HG02759 (cell line): ENCODE measurements around the gene CCDC150.
A peak's percentile ranks its signal among the peaks of the same experiment; 100 is the strongest.
"Not testable (repeated sequence)": the region's sequence is repeated elsewhere in the genome, so short reads cannot be mapped to it uniquely, and the experiment has no call there.

Experiments used
- ATAC-seq: cut with Tn5 transposase; IDR thresholded peaks from one replicate; pipeline ENCODE4 v1.9.1; 2021; ENCODE audit warnings: mild to moderate bottlenecking, moderate library complexity; ENCODE audit not compliant: unreplicated experiment

CCDC150 gene

DNA sequence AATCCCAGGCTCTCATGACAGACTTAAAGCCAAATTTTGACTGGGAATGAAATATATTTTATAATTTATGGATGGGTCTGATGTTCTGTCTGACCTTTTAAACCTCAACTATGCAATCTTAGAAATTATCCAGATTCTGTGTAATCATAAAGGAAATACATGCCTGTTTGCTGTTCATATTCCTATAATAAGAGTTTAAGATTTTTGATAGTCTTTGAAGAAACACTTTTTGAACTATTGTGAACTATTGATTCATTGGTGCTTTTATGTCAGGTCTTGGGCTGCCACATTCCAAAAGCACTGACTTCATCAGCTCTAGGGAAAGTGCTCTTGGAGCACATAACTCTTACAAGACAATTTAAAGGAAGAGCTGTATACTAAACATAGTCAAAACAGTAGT lies 64.2 kb downstream of the CCDC150 start:
- ATAC-seq: no peak

- ATAC-seq: not testable (repeated sequence)
These were observed 70.5 kb downstream of the CCDC150 start for GRCh38 chr2:196710056-196710455.

- ATAC-seq: no peak
These were observed 72.1 kb downstream of the CCDC150 start for GRCh38 chr2:196711625-196712024.

- no peak for ATAC-seq
These were observed 73.4 kb downstream of the CCDC150 start for GRCh38 chr2:196712867-196713266.

DNA sequence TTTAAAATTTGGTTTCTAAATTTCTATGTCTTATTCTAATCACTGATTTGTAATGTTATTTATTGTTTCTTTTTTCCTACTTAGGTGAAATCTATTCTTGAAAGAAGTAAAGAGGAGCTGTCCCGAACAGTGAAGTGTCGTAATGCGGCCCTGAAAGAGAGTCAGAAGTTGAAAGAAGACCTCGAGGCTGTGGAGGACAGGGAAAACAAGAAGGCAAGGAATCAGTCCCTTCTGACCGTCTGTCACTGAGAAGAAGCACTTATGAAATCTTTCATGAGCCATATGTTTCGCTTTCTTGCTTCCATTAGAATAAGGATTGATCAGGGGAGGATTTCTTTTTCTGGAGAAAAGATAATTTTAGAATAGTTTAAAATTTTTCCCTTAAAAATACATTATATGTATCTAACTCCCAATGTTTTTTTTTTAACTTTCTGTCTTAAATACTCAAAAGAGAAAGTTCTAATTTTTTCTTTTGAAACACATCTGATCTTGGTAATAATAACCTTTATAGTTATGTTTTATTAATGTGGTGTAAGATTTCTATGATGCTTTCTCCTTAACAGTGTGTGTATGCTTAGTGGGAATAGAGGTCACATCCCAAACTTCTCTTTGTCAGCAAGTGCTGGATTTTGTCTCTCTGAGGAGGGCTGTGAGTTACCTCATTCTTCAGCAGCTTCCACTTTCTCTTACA lies 79.0 kb downstream of the CCDC150 start:
- ATAC-seq: no peak

DNA sequence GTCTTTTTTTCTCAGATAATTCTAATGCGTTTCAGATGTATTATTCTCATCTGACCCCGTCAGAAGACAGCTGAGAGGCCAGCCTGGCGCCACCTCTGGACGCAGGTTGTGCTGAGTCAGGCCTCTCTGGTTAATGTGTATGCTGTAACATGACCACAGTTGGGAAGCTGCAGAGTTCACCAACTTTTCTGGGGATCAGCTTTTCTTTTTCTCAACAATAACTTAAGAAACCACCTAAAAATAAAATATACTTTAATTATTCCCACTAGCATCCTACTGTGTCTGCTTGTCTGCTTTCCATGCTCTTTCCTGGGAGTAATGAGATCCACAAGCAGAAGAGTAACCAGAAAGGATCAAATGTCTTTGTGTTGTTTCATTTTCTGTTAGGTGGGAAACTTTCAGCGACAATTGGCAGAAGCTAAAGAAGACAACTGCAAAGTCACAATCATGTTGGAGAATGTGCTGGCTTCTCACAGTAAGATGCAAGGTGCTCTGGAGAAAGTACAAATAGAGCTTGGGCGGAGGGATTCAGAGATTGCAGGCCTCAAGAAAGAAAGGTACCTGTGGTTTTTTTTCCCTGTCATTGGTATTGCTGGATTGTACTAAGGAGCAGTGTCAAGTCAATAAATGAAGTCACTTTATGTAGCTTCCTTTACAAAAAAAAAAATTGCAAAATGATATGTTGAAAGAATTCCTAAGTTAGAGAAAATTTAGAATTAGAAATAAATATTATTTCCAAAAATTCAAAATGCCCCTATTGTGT lies 79.8 kb downstream of the CCDC150 start:
- ATAC-seq: peak; percentile 80

- ATAC-seq: no peak
These were observed 84.1 kb downstream of the CCDC150 start for GRCh38 chr2:196723571-196723970.

- no peak for ATAC-seq
These were observed 85.7 kb downstream of the CCDC150 start for GRCh38 chr2:196725218-196725617.

- ATAC-seq: no peak
These were observed 86.4 kb downstream of the CCDC150 start for GRCh38 chr2:196725882-196726281.

GRCh38 chr2:196729418-196729817 lies 89.9 kb downstream of the CCDC150 start:
- ATAC-seq: no peak

- ATAC-seq: not testable (repeated sequence)
These were observed 97.1 kb downstream of the CCDC150 start for GRCh38 chr2:196736646-196737045.

DNA sequence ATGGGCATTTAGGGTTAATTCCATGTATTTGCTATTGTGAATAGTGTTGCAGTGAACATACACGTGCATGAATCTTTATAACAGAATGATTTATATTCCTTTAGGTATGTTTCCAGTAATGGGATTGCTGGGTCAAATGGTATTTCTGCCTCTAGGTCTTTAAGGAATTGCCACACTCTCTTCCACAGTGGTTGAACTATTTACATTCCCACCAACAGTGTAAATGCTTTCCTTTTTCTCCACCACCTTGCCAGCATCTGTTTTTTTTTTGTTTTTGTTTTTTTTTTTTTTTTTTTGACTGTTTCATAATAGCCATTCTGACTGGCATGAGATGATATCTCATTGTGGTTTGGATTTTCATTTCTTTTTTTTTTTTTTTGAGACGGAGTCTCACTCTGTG lies 97.5 kb downstream of the CCDC150 start:
- no peak for ATAC-seq

DNA sequence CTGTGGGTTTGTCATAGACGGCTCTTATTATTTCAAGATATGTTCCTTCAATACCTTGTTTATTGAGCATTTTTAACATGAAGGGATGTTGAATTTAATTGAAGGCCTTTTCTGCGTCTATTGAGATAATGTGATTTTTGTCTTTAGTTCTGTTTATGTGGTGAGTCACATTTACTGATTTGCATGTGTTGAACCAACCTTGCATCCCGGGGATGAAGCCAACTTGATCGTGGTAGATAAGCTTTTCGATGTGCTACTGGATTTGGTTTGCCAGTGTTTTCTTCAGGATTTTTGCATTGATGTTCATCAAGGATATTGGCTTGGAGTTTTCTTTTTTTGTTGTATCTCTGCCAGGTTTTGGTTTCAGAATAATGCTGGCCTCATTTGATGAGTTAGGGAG lies 99.5 kb downstream of the CCDC150 start:
- no peak for ATAC-seq

DNA sequence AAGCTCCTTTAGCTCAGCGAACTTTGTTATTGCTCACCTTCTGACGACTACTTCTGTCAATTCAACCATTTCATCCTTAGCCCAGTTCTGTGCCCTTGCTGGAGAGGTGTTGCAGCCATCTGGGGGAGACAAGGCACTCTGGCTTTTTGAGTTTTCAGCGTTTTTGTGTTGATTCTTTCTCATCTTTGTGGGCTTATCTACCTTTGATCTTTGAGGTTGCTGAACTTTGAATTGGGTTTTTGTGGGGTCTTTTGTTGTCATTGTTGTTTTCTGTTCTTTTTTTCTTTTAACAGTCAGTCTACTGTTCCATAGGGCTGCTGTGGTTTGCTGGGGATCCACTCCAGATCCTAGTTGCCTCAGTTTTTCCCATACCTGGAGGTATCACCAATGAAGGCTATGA lies 102.7 kb downstream of the CCDC150 start:
- ATAC-seq: no peak

DNA sequence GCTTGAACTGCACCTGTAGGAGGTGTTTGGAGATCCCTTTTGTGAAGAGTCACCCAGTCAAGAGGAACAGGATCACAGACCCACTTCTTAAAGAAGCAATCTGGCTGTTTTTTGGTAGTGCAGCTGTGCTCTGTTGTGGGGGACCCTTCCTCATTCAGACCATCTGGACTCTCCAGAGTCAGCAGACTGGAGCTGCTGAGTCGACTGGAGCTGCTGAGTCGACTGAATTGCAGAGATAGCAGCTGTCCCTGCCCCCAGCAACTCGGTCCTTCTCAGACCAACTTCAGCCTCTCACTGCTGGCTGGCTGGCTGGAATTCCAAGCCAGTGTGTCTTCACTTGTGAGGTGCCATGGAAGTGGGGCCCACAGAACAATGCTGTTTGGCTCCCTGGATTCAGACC lies 103.2 kb downstream of the CCDC150 start:
- ATAC-seq: no peak

DNA sequence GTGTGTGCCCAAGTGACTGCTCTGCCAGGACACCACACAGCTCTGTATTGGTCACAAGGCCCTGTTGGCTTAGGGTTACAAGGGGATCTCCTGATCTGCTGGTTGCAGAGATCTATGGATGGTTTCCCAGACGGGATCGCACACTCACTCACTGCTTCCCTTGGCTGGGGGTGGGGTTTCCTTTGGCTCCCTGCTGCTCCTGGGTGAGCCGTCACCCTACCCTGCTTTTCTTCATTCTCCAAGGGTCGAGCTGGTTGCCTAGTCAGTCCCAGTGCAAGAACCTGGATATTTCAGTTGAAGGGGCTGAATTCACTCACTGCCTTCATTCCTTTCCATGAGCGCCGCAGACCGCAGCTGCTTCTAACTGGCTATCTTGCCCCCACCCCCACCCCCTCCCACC lies 103.7 kb downstream of the CCDC150 start:
- ATAC-seq: no peak

DNA sequence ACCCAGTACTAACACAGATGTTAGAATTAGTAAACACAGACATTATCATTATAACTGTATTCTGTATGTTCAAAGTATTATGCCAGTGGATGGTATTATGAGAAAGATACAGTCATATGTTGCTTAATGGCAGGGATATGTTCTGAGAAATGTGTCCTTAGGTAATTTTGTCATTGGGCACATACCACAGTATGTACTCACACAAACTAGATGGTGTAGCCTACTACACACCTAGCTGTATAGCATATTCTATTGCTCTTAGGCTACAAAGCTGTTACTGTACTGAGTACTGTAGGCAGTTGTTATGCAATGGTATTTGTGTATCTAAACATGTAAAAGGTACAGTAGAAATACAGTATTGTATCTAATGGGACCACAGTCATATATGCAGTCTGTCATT lies 106.2 kb downstream of the CCDC150 start:
- ATAC-seq: no peak

DNA sequence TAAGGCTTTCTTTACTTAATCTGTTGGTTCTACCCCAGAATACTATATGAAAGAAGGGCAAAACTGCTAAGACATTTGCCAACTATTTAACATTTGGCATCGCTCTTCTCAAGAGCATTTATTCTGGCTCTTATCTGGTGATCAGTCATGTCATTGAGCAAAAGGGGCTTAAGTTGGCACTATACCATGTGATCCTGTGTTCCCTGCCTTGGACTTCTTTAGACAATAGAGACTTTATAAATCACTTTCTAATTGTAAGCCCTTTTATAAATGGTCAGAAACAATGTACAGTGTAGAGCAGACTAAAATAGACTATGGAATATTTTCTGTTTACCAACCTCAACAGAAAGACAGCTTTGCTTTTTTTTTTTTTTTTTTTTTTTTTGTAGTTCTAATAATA lies 107.9 kb downstream of the CCDC150 start:
- ATAC-seq: no peak

GRCh38 chr2:196748123-196748522 lies 108.6 kb downstream of the CCDC150 start:
- no peak for ATAC-seq

DNA sequence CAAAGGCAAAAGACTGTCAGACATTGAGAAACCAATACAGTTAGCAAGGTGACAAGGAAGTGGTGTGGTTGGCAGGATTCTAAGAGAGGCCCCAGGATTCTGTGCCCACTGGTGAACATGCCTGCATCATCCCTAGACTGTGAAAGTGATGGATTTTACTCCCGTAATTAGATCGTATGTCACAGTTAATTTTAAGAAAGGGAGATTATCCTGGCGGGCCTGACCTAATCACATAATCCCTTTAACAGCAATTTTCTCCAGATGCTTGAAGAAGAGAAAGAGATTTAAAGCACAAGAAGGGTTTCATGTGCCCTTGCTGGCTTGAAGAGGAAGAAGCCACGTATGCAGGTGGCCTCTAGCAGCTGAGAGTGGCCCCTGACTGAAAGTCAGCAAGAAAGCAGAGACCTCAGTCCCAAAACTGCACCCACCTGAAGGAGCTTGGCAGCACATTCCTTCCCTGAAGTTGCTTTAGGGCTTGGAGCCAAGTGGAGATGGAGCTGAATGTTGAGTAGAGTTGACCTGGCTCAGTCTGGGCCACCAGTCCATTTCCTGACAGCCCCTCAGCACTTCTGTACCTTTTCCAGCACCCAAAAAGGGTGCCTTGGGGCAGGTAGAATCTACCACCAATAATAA lies 110.9 kb downstream of the CCDC150 start:
- ATAC-seq: peak; percentile 23

- ATAC-seq: peak; percentile 97
These were observed 111.6 kb downstream of the CCDC150 start for GRCh38 chr2:196750977-196751631.
